ENCODE data around the gene EHD1. TPM values are rescaled to one million over a fixed set of nuclear protein-coding genes. Genes with fewer than 3 reads are reported as not detected.

EHD1 gene
- total and polyA plus RNA-seq, 9 of the 15 experiments (the other 6 are each of a cell fraction or from before 2014, with no cell fraction given): 0.46 to 65.0 (median 16.4) TPM

GRCh38 chr11:64887757-64888405, 9.5 kb upstream of the EHD1 start (continued):
- TF ChIP-seq RAD21 (CRISPR knock-in tag; conservative IDR thresholded peaks at IDR 0.05 in 1 of 2, IDR thresholded peaks at IDR 0.05 in 1 of 2): peak; percentile 41 to 55; a peak in 3 of 4 replicates
- 0 out of 2 replicates have a peak, but pooled peaks have one; percentile 72 for TF ChIP-seq ZBTB49 (CRISPR knock-in tag; IDR thresholded peaks at IDR 0.05; ENCODE audit: borderline replicate concordance)
- TF ChIP-seq SMAD1 (IDR thresholded peaks at IDR 0.05; ENCODE audit: low read depth, low read length, partially characterized antibody): no peak
- peak; percentile 55; the same call in 1 of the 2 replicates for TF ChIP-seq NBN (IDR thresholded peaks at IDR 0.05; ENCODE audit: low read depth)
- TF ChIP-seq TSC22D4 (tag; IDR thresholded peaks at IDR 0.05): no peak
- no peak for TF ChIP-seq CBX2 (IDR thresholded peaks at IDR 0.05; ENCODE audit: insufficient read depth, low read length, poor library complexity, severe bottlenecking)
- TF ChIP-seq TRIM24 (IDR thresholded peaks at IDR 0.05): no peak
- 0 out of 2 replicates have a peak, but pooled peaks have one; percentile 23 for TF ChIP-seq ARID3B (CRISPR knock-in tag; IDR thresholded peaks at IDR 0.05; ENCODE audit: borderline replicate concordance)
- peak; percentile 66 for TF ChIP-seq POLR2A (conservative IDR thresholded peaks at IDR 0.05)
- no peak for TF ChIP-seq ZBTB34 (CRISPR knock-in tag; IDR thresholded peaks at IDR 0.05)
- TF ChIP-seq NFRKB (IDR thresholded peaks at IDR 0.05; ENCODE audit: low read depth): peak; percentile 49
- no peak for TF ChIP-seq ZNF133 (CRISPR knock-in tag; IDR thresholded peaks at IDR 0.05)
- peak; percentile 85 for TF ChIP-seq CTBP1 (IDR thresholded peaks at IDR 0.05; ENCODE audit: borderline replicate concordance)
- no peak for TF ChIP-seq MYNN (IDR thresholded peaks at IDR 0.05)
- no peak for TF ChIP-seq MYNN (CRISPR knock-in tag; IDR thresholded peaks at IDR 0.05)
- TF ChIP-seq GABPB1 (CRISPR knock-in tag; IDR thresholded peaks at IDR 0.05): peak; percentile 80
- TF ChIP-seq ZMIZ1 (IDR thresholded peaks at IDR 0.05; ENCODE audit: low read depth in 2 of 2, low read length in 2 of 2): 0 out of 4 replicates have a peak, but pooled peaks of 1 of the 2 experiments have one; percentile 5
- no peak for TF ChIP-seq IRF2 (CRISPR knock-in tag; IDR thresholded peaks at IDR 0.05)
- TF ChIP-seq E2F5 (CRISPR knock-in tag; IDR thresholded peaks at IDR 0.05): no peak

Data from K562 (cell line).